ENCODE measurements around the gene MFSD8.
"Not testable (repeated sequence)": the region's sequence is repeated elsewhere in the genome, so short reads cannot be mapped to it uniquely, and the experiment has no call there.

The MFSD8 gene

DNA sequence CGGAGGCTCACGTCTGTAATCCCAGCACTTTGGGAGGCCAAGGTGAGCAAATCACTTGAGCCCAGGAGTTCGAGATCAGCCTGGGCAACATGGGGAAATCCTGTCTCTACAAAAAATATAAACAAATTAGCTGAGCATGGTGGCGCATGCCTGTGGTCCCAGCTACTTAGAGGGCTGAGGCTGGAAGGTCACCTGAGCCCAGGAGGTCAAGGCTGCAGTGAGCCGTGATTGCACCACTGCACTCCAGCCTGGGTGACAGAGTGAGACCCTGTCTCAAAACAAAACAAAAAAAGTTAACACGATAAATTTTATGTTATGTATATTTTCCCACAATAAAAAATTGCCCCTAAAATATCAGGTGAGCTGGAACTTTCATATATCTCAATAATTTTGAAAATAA lies 33.1 kb downstream of the MFSD8 start:
- DNase-seq: not testable (repeated sequence)

DNA sequence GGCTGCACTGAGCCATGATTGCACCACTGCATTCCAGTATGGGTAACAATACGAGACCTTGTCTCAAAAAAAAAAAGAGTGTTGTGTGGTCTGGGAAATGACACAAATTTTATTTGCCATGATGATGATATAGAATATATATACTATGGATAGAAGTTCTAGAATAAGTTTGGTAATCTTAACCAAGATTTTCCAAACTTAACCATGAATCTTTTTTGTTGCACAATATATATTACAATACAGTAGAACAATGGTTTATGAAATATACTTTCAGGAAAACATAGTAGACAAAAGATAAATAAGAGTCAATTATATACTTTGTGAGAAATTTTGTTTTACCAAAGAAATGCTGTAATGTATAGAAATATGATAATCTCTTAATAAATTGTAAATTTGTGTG lies 34.8 kb downstream of the MFSD8 start:
- no peak for DNase-seq

DNA sequence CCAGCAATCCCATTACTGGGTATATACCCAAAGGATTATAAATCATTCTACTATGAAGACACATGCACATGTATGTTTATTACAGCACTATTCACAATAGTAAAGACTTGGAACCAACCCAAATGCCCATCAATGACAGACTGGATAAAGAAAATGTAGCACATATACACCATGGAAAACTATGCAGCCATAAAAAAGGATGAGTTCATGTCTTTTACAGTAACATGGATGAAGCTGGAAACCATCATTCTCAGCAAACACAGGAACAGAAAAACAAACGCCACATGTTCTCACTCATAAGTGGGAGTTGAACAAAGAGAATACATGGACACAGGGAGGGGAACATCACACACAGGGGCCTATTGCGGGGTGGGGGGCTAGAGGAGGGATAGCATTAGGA lies 39.3 kb downstream of the MFSD8 start:
- not testable (repeated sequence) for DNase-seq

DNA sequence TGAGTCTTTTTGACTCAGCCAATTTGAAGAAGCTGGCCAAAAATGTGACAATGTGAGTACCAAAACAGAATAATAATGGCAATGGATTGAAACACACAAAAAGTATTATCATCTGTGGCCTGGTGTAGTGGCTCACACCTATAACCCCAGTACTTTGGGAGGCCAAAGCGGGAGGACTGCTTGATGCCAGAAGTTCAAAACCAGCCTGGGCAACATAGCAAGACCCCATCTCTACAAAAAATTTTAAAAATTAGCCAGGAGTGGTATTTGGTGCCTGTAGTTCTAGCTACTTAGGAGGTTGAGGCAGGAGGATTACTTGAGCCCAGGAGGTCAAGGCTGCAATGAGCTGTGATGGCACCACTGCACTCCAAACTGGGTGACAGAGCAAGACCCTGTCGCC lies 42.7 kb downstream of the MFSD8 start:
- DNase-seq: no peak

DNA sequence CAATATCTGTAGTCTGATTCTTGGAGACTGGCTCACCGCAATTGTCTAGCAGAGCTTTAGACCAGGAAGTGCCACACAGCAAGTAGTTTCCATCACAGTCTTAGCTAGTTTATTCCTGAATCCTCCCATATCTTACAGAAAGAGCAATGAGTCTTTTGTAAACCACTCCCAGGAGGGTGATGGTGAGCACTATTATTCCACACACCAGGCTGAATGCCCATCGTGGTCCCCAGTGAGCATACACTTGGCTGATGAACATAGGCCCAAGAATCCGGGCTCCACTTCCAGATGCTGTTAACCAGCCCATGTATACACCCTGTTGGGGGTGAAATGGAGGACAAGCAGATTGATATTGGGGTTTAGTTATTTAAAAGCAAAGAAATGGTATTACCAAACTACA lies 44.5 kb downstream of the MFSD8 start:
- DNase-seq: no peak

DNA sequence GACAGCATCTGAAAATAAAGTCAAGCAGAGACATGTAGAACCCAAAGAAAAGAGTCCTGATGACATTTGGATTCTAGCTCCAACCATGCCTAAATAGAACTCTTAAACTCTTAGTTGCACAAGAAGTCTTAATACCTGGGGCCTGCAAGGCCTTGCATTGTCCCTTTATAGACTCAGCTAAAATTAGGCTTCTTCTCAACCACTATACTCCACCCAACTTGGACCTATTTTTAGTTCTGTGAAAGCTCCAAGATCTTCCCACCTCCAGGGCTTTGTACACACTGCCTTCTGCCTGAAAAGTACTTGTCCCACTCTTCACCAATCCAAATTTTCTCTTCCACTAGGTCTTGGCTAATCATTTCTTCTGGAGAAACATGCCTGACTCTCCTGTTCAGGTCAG lies 47.8 kb downstream of the MFSD8 start:
- DNase-seq: no peak

DNA sequence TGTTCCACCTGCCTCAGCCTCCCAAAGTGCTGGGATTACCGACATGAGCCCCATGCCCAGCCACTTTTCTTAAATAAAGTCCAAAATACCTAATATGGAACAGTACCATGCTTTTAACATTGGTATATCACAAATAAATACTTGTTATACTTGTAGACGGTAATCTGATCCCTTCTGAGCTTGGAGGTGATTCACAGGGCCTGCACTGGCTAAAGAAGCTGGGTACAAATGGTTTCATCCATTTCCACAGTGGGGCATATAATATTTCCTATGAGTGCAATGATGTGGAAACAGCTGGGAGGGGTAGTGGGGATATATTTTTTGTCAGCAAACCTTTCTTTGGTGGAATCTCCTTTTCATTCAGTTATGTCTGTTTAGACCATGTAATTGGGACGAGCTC lies 48.5 kb downstream of the MFSD8 start:
- DNase-seq: no peak

DNA sequence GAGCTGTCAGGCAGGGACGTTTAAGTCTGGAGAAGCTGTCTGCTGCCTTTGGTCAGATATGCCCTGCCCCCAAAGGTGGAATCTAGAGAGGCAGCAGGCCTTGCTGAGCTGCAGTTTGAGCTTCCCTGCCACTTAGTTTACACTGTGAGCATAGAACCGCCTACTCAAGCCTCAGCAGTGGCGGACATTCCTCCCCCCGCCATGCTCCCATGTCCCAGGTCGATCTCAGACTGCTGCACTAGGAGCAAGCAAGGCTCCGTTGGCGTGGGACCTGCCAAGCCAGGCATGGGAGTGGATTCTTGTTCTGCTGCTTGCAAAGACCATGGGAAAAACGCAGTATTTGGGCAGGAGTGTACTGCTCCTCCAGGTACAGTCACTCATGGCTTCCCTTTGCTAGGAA lies 59.9 kb downstream of the MFSD8 start:
- DNase-seq: no peak

DNA sequence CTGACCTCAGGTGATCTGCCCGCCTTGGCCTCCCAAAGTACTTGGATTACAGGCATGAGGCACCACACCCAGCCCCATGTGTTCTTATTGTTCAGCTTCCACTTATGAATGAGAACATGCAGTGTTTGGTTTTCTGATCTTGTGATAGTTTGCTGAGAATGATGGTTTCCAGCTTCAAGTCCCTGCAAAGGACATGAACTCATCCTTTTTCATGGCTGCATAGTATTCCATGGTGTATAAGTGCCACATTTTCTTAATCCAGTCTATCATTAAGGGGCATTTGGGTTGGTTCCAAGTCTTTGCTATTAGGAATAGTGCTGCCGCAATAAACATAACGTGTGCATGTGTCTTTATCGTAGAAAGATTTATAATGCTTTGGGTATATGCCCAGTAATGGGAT lies 65.3 kb downstream of the MFSD8 start:
- DNase-seq: not testable (repeated sequence)

DNA sequence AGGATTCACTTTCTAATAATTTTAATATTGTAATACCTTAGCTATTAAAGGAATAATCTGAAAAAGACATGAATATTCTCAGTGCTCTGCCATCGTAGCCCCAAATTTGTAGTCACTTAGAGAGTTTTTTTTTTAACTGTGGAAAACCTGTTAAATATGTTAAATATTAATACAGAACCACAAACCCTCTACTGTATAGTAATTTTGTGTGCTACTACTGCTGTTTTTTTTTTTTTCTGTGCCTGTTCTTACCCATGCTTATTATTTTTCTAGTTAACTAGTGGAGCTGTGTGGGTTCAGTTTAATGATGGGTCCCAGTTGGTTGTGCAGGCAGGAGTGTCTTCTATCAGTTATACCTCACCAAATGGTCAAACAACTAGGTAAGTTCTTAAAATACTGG lies 68.4 kb downstream of the MFSD8 start:
- DNase-seq: no peak

DNA sequence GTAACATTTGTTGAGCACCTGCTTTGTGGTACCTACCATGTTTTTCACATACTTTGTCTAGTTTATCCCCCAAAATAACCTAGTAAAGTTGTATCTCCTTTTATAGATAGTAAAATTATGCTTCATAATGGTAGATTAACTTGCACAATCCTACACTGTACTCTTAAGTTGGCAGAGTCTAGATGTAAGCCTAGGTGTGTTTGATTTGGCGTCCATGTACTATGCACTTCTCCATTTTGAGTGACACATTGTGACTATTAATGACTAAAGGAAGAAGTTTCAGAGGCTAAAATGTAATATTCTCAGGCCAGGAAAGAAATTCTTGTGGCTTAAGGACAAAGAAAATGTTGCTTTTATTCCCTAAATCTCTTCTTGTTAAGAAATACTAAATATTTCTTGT lies 68.9 kb downstream of the MFSD8 start:
- no peak for DNase-seq

DNA sequence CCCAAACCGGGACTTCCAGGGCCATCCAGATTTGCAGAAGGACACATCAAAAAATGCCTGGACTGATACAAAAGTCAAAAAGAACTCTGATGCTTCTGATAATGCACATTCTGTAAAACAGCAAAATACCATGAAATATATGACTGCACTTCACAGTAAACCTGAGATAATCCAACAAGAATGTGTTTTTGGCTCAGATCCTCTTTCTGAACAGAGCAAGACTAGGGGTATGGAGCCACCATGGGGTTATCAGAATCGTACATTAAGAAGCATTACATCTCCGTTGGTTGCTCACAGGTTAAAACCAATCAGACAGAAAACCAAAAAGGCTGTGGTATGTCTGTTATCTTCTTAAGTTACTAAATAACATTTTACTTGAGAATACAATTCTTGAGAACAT lies 75.1 kb downstream of the MFSD8 start:
- no peak for DNase-seq

DNA sequence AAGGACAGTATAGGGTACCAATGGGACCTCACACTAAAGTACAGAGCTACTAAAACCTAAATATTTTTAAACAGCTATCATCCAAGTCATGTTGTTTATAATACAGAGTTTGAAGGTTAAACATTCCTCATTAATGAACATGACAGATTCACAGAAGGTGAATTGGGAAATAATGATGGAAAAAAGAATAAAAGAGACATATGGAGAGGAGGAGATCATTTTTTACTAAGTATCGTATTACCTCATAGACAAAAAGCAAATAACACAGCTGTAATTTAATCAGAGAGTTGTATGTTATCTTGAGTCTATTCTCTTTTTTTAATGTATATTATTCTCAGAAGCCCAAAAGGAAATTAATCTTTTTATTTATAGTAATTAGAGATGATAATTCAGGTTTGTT lies 76.4 kb downstream of the MFSD8 start:
- no peak for DNase-seq

DNA sequence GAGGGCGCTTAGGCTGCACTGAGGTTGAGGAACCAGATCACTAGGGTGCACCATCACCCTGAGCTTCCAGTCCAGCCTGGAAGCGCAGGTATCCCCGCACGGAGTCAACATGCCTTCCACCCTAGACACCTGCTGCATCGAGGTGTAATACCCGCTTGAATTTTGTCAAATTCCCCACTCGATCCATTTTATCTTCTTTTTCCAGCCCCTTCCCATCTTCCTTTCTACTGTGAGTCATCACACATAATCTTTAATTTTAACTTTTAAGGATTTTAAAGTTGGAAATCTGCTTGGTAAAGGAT lies 83.5 kb downstream of the MFSD8 start:
- no peak for DNase-seq

DNA sequence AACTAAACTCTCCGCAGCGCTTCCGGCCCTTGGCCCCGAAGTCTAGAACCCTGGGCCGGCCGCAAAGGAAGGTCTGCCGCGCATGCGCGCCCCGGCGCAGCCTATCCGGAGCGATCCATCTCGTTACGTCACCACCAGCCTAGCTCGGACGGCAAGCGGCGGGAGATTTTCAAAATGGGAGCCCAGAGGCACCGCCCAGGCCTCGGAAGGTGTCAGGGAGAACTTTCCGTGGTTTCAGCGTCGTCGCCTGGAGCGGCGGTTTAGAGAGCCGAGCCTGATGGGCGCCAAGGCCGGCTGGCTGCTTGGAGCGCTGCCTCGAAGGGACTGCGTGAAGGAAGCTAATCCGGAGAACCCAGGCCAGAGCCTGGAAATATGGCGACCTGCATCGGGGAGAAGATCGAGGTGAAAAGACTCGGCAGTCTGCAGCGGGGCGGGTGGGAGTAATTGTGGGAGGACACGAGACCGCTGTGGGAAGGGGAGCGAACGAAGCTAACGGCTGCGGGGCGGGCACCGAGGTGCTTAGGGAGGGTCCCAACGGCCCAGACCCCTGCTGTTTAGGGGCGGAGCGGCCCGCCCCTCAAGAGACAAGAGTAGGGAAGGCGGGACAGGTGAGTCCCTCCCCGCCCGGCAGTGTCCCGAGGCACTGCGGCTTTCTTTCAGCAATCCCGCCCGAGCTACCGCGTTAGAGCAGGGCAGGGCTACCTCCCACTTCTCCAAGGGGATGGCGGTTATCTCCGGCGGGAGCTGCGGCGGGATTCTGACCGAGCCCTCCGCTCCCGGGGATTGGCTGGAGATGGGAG lies 84.0 kb downstream of the MFSD8 start, which contains the start of gene PLK4:
TSS of gene PLK4 (plus strand) at position 131 of the 800 bp plus-strand sequence. CDS start at position 373, 242 bp downstream.
- peak; percentile 96 to 97 for DNase-seq

DNA sequence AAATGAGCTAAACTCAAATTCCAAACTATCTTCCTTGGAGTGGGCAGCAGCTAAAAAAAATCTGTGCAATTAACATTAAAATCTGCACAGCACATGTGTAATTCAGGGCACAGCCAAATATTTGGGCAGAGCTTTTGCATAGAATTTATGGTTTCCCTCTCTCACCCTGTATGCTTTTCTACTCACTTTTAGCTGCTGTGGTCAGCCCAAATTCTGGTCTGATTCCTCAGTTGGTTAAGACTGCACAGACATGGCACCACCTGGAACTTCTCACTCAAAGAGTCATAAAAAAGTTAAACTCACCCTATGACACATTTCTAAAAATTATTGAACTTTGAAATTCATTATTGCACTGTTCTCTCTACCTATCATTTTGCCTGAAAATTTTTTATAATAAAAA lies 89.2 kb downstream of the MFSD8 start:
- DNase-seq: no peak

DNA sequence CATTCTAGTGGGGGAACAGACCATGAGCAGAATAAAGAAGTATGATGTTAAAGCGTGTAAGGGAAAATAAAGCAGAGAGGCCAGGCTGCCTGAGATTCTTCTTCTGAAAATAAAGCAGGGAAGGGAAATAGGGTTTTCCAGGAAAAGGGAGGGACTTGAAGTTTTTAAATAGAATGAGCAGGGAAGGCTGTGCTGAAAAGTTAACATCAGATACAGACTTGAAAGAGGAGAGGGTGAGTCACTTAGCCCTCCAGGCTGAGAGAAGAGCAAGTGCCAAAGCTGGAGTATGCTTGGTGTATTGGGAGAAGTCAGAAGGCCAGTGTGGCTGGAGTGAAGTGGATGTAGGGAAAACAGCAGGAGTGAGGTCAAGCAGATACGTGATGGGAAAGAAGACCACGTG lies 94.3 kb downstream of the MFSD8 start:
- no peak for DNase-seq

DNA sequence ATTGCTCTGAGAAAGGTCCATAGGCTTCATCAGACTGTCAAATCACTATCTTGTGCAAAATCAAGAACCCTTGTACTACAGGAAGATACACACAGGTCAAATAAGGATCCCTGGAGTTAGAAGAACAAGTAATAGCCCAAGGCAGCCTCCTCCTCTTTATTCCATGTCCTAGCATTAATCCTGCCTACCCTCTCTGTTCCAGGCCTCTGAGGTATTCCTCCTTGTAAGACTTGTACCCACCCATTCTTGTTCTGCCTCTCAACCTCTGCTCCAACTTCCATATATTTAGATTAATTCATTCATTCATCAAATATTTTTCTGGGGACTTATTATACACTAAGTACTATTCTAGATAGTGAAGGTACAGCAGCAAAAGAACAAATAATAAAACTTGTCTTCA lies 94.7 kb downstream of the MFSD8 start:
- DNase-seq: no peak

DNA sequence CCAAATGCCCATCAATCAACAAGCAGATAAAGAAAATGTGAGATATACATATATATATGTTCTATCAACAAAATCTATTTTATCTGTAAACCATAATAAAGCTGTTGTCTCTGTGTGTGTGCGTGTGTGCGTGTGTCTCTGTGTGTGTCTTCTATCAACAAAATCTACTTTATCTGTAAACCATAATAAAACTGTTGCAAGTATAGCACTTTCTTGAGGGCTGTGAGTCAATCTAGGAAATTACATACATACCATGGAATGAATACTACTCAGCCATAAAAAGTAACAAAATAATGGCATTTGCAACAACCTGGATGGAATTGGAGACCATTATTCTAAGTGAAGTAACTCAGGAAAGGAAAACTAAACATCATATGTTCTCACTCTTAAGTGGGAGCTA lies 96.8 kb downstream of the MFSD8 start:
- DNase-seq: no peak
